IMR-90 (cell line): ENCODE data around the gene ZMYND10. TPM values are rescaled to one million over a fixed set of nuclear protein-coding genes. Genes with fewer than 3 reads are reported as not detected.

Source experiments
- ATAC-seq: fragments of 200-7000 bp; cut with Tn5 transposase; 2 replicates; pipeline ENCODE4 v1.9.1; 2020; ENCODE audit warnings: low read depth, mild to moderate bottlenecking, moderate library complexity
- BruUV-seq: library from RNA; stranded (reverse); fragments of 400-500 nt; replicated peaks from 2 replicates; lab custom pipeline; 2021; lab: Mats Ljungman, UMichigan
- CTCF ChIA-PET: fragments of 300-600 bp; formaldehyde crosslinking; extraction: SDS; loops from one replicate; lab custom pipeline; 2021; ENCODE audit warnings: antibody characterized with exemption; lab: Yijun Ruan, JAX
- POLR2A ChIA-PET: fragments of 300-600 bp; sonication (Branson Sonifier 250); formaldehyde crosslinking; loops from one replicate; lab custom pipeline; 2022; ENCODE audit warnings: antibody characterized with exemption; ENCODE audit not compliant: unreplicated experiment; lab: Charles Lee
- DNase-seq: peaks from one replicate; pipeline ENCODE4 v3.0.0; 2013
- H2AFZ ChIP-seq: replicated peaks from 2 replicates; pipeline ENCODE3; 2013; ENCODE audit warnings: low read length, mild to moderate bottlenecking; ENCODE audit not compliant: poor library complexity
- H2AK5ac ChIP-seq: 2 replicates; pipeline ENCODE4 v1.6.1; 2013; ENCODE audit warnings: low read depth, low read length, inconsistent platforms
- H2AK9ac ChIP-seq: replicated peaks from 2 replicates; pipeline ENCODE3; 2013; ENCODE audit warnings: mild to moderate bottlenecking, low read depth, low read length, moderate library complexity; ENCODE audit not compliant: poor library complexity
- H2BK120ac ChIP-seq: 2 replicates; pipeline ENCODE4 v1.6.1; 2013; ENCODE audit warnings: low read depth, low read length, inconsistent platforms
- H2BK15ac ChIP-seq: 3 replicates; pipeline ENCODE4 v1.6.1; 2013; ENCODE audit warnings: low read depth, low read length, inconsistent platforms
- H2BK20ac ChIP-seq: 2 replicates; pipeline ENCODE4 v1.6.1; 2013; ENCODE audit warnings: low read depth, mild to moderate bottlenecking, inconsistent platforms, low read length, moderate library complexity
- H2BK5ac ChIP-seq: 2 replicates; pipeline ENCODE4 v1.6.1; 2013; ENCODE audit warnings: mild to moderate bottlenecking, low read depth, low read length, inconsistent platforms; ENCODE audit not compliant: poor library complexity, severe bottlenecking
- H3K14ac ChIP-seq: replicated peaks from 2 replicates; pipeline ENCODE4 v1.6.1; 2013; ENCODE audit warnings: low read depth, low read length, inconsistent platforms
- H3K18ac ChIP-seq: 2 replicates; pipeline ENCODE4 v1.6.1; 2013; ENCODE audit warnings: low read depth, low read length, control low read depth
- H3K23ac ChIP-seq: 2 replicates; pipeline ENCODE4 v1.6.1; 2013; ENCODE audit warnings: low read depth, low read length, inconsistent platforms
- H3K27ac ChIP-seq: 2 replicates; pipeline ENCODE4 v1.5.1; 2013; ENCODE audit warnings: mild to moderate bottlenecking, control low read depth, low read length; ENCODE audit not compliant: insufficient read depth
- H3K27me3 ChIP-seq: 2 replicates; pipeline ENCODE4 v1.6.1; 2013; ENCODE audit warnings: low read length; ENCODE audit not compliant: control insufficient read depth, insufficient read depth
- H3K36me3 ChIP-seq: 2 replicates; pipeline ENCODE4 v1.6.1; 2013; ENCODE audit warnings: low read length, mixed read lengths; ENCODE audit not compliant: control insufficient read depth, insufficient read depth
- H3K4ac ChIP-seq: 2 replicates; pipeline ENCODE4 v1.6.1; 2013; ENCODE audit warnings: low read depth, low read length, inconsistent platforms
- H3K4me1 ChIP-seq: 2 replicates; pipeline ENCODE4 v1.6.1; 2013; ENCODE audit warnings: low read length, mixed read lengths; ENCODE audit not compliant: control insufficient read depth, insufficient read depth
- H3K4me2 ChIP-seq: 2 replicates; pipeline ENCODE4 v1.6.1; 2013; ENCODE audit warnings: low read depth, mild to moderate bottlenecking, control low read depth, low read length, moderate library complexity
- H3K4me3 ChIP-seq: 2 replicates; pipeline ENCODE4 v1.5.1; 2013; ENCODE audit warnings: low read depth, mild to moderate bottlenecking, control low read depth, low read length, moderate library complexity; ENCODE audit not compliant: insufficient read depth
- H3K56ac ChIP-seq: 2 replicates; pipeline ENCODE4 v1.6.1; 2013; ENCODE audit warnings: low read length, inconsistent platforms; ENCODE audit not compliant: insufficient read depth; ENCODE audit errors: extremely low read depth
- H3K79me1 ChIP-seq, 2 experiments: 2 replicates each; pipeline ENCODE4 v1.6.1; 2013; ENCODE audit warnings: low read length in 2 of 2, inconsistent platforms in 1 of 2, low read depth in 1 of 2
- H3K9ac ChIP-seq: 2 replicates; pipeline ENCODE4 v1.6.1; 2013; ENCODE audit warnings: low read depth, low read length, control low read depth
- H3K9me1 ChIP-seq: 2 replicates; pipeline ENCODE4 v1.6.1; 2013; ENCODE audit warnings: low read length, inconsistent platforms; ENCODE audit not compliant: insufficient read depth
- H3K9me3 ChIP-seq: 2 replicates; pipeline ENCODE4 v1.6.1; 2013; ENCODE audit warnings: low read length; ENCODE audit not compliant: control insufficient read depth, insufficient read depth
- H4K20me1 ChIP-seq: 2 replicates; pipeline ENCODE4 v1.6.1; 2013; ENCODE audit warnings: low read length, inconsistent platforms; ENCODE audit not compliant: insufficient read depth
- H4K5ac ChIP-seq: 2 replicates; pipeline ENCODE4 v1.6.1; 2013; ENCODE audit warnings: mild to moderate bottlenecking, low read depth, low read length, control low read depth
- H4K8ac ChIP-seq, 2 experiments: 2 replicates each; pipeline ENCODE4 v1.6.1; 2013; ENCODE audit warnings: low read depth in 2 of 2, low read length in 2 of 2, control low read depth in 1 of 2, inconsistent platforms in 1 of 2
- H4K91ac ChIP-seq: 2 replicates; pipeline ENCODE4 v1.6.1; 2013; ENCODE audit warnings: low read depth, low read length, inconsistent platforms; ENCODE audit not compliant: insufficient read depth
- BHLHE40 ChIP-seq: fragments of 150-350 bp; IDR thresholded peaks from 2 replicates; pipeline ENCODE4 v1.6.1; 2016; ENCODE audit warnings: mild to moderate bottlenecking, low read depth, low read length
- CEBPB ChIP-seq: IDR thresholded peaks from 2 replicates; pipeline ENCODE4 v1.6.1; 2012; ENCODE audit warnings: low read depth, low read length, improper control_type of control experiment
- CHD1 ChIP-seq: IDR thresholded peaks from 2 replicates; pipeline ENCODE4 v1.6.1; 2012; ENCODE audit warnings: low read depth, low read length, improper control_type of control experiment
- CTCF ChIP-seq: conservative IDR thresholded peaks from 2 replicates; pipeline ENCODE4 v1.5.1; 2012; ENCODE audit warnings: mild to moderate bottlenecking, low read depth, low read length, improper control_type of control experiment
- ELK1 ChIP-seq: fragments of 150-350 bp; IDR thresholded peaks from 2 replicates; pipeline ENCODE4 v1.6.1; 2016; ENCODE audit warnings: low read depth, mild to moderate bottlenecking, low read length, moderate library complexity, borderline replicate concordance
- FOS ChIP-seq: fragments of 150-350 bp; IDR thresholded peaks from 2 replicates; pipeline ENCODE4 v1.6.1; 2016; ENCODE audit warnings: low read depth, low read length
- MAFK ChIP-seq: IDR thresholded peaks from 2 replicates; pipeline ENCODE4 v1.6.1; 2012; ENCODE audit warnings: low read depth, low read length, improper control_type of control experiment
- MXI1 ChIP-seq: IDR thresholded peaks from 2 replicates; pipeline ENCODE4 v1.6.1; 2012; ENCODE audit warnings: low read depth, mild to moderate bottlenecking, low read length, moderate library complexity, borderline replicate concordance
- NFE2L2 ChIP-seq: fragments of 150-350 bp; IDR thresholded peaks from 2 replicates; pipeline ENCODE4 v1.6.1; 2016; ENCODE audit warnings: low read depth, mild to moderate bottlenecking, low read length
- POLR2A ChIP-seq: IDR thresholded peaks from 2 replicates; pipeline ENCODE4 v1.6.1; 2012; ENCODE audit warnings: mild to moderate bottlenecking, low read depth, low read length
- RAD21 ChIP-seq: IDR thresholded peaks from 2 replicates; pipeline ENCODE4 v1.6.1; 2012; ENCODE audit warnings: low read length, improper control_type of control experiment
- RCOR1 ChIP-seq: IDR thresholded peaks from 2 replicates; pipeline ENCODE4 v1.6.1; 2012; ENCODE audit warnings: mild to moderate bottlenecking, low read length, improper control_type of control experiment; ENCODE audit not compliant: insufficient replicate concordance
- RFX5 ChIP-seq: IDR thresholded peaks from 2 replicates; pipeline ENCODE4 v1.8.0; 2012; ENCODE audit warnings: low read depth, mild to moderate bottlenecking, low read length, moderate library complexity
- SMC3 ChIP-seq: fragments of 150-350 bp; IDR thresholded peaks from 2 replicates; pipeline ENCODE4 v1.6.1; 2016; ENCODE audit warnings: low read depth, mild to moderate bottlenecking, antibody characterized with exemption, low read length, moderate library complexity
- USF2 ChIP-seq: fragments of 150-350 bp; IDR thresholded peaks from 2 replicates; pipeline ENCODE4 v1.6.1; 2017; ENCODE audit warnings: mild to moderate bottlenecking, antibody characterized with exemption, low read length, low read depth
- WGBS, 2 experiments: methylation state at CpG; one replicate each; pipeline versions ENCODE4 v1.1.5 to v1.1.7; 2013; ENCODE audit warnings: missing lambda C conversion rate in 2 of 2; ENCODE audit not compliant: insufficient read length in 1 of 2; ENCODE audit errors: extremely low coverage in 2 of 2; 5-methylcytosine and 5-hydroxymethylcytosine counted together
- dilution Hi-C: fragments of 300-500 bp; cut with HindIII; formaldehyde crosslinking; loops from one replicate; pipeline ENCODE4 v1.14.3; 2018; ENCODE audit warnings: low sequenced_read_pairs; ENCODE audit not compliant: unreplicated experiment
- in situ Hi-C: fragments of 300-500 bp; cut with MboI; formaldehyde crosslinking; loops from 3 replicates; pipeline ENCODE4 v1.14.3; 2019; ENCODE audit warnings: low sequenced_read_pairs, inconsistent platforms, mixed read lengths
- intact Hi-C: fragments of 100-400 bp; cut with micrococcal nuclease; formaldehyde crosslinking; loops from 2 replicates; pipeline ENCODE4 v1.10.0; 2022
- polyA plus RNA-seq, 3 experiments: library from polyadenylated mRNA; depleted of rRNA; stranded (reverse); fragments of >200 nt; gene quantifications; 2 replicates each; pipeline ENCODE4 v1.2.3, GENCODE V29; 2012; ENCODE audit warnings: low replicate concordance in 1 of 3
- total RNA-seq: library from RNA; depleted of rRNA; stranded (reverse); fragments of >200 nt; gene quantifications from 2 replicates; pipeline ENCODE4 v1.2.3, GENCODE V29; 2012

The ZMYND10 gene
- total and polyA plus RNA-seq, 2 of the 4 experiments (the other 2 are of a cell fraction): 1.1 to 1.4 TPM

GRCh38 chr3:50334339-50335075 lies 11.0 kb downstream of the ZMYND10 start:
- peak overlapping the region; percentile 17 for H3K9ac ChIP-seq

More at GRCh38 chr3:50334339-50335075, 11.0 kb downstream of the ZMYND10 start:
- TF ChIP-seq CHD1: no peak
- no peak for TF ChIP-seq CTCF
- TF ChIP-seq RAD21: no peak
- no peak for TF ChIP-seq MXI1
- no peak for TF ChIP-seq FOS
- TF ChIP-seq SMC3: no peak
- no peak for TF ChIP-seq POLR2A
- no peak for TF ChIP-seq BHLHE40
- no peak for TF ChIP-seq ELK1
- no peak for TF ChIP-seq MAFK
- no peak for TF ChIP-seq RCOR1
- no peak for TF ChIP-seq USF2
- TF ChIP-seq CEBPB: no peak
- no peak for TF ChIP-seq NFE2L2
- TF ChIP-seq RFX5: no peak
- H4K20me1 ChIP-seq: peaks cover 51% of the 10 kb centered on the region
- H3K4me3 ChIP-seq: no peak overlapping the region
- no peak overlapping the region for H2BK5ac ChIP-seq
- H3K23ac ChIP-seq: peak overlapping the region; percentile 86
- H2AFZ ChIP-seq: no peak overlapping the region
- peak overlapping the region in 1 of 2 experiments; percentile 15; a peak in 1 of 4 replicates for H4K8ac ChIP-seq
- ChIA-PET POLR2A (no interaction called here), CTCF (interaction anchor here (0.7 to 1.0 kb wide), 2 partner anchors 75 to 81 kb away, joined by 3 read pairs; no protein-coding TSS in a partner anchor)
- no TSS peak for BruUV-seq
- intact Hi-C loops (no loop called here), in situ Hi-C loops (loop anchor here (25.0 kb wide), 3 partner anchors 1053 to 1828 kb away; partner anchors contain the start of genes ABHD14B, GPR62, MANF and PCBP4), dilution Hi-C loops (no loop called here)
- H3K56ac ChIP-seq: no peak overlapping the region
- H3K79me1 ChIP-seq: peaks cover 39 to 68% of the 10 kb centered on the region in 2 experiments
- H2BK20ac ChIP-seq: no peak overlapping the region
- no peaks in the 10 kb centered on the region for H3K27me3 ChIP-seq
- peak overlapping the region; percentile 48 for H3K4me2 ChIP-seq
- no peak overlapping the region for H3K18ac ChIP-seq
- H3K9me1 ChIP-seq: peaks cover 23% of the 10 kb centered on the region
- peak overlapping the region; percentile 1 for H3K4ac ChIP-seq
- peaks cover 19% of the 10 kb centered on the region for H3K4me1 ChIP-seq
- H3K27ac ChIP-seq: no peak overlapping the region
- H4K91ac ChIP-seq: no peak overlapping the region
- ATAC-seq: no peak
- 0 out of 2 replicates have a peak overlapping the region, but pooled peaks have one; percentile 14 for H3K14ac ChIP-seq
- no peak overlapping the region for H2BK15ac ChIP-seq
- DNase-seq: no peak
- no peak overlapping the region for H2AK5ac ChIP-seq
- no peaks in the 10 kb centered on the region for H3K9me3 ChIP-seq
- no peak overlapping the region for H4K5ac ChIP-seq
- no peak overlapping the region for H2AK9ac ChIP-seq
- WGBS, 2 experiments: 92% methylated on average over 2 of the region's 5 CpGs; no CpG with 5 or more reads in 1 of the 2 experiments
- H2BK120ac ChIP-seq: no peak overlapping the region
- H3K36me3 ChIP-seq: peaks cover 29% of the 10 kb centered on the region
